K562 (cell line): Measurements from ENCODE around the gene HMGN3. TPM values are rescaled to one million over a fixed set of nuclear protein-coding genes. Genes with fewer than 3 reads are reported as not detected.

ENCODE experiments used
- BACH1 ChIP-seq: fragments of 200-800 bp; sonication (Bioruptor generic); IDR thresholded peaks from 2 replicates; pipeline ENCODE4 v1.6.1; 2016; ENCODE audit warnings: missing genetic modification characterization, missing compliant biosample characterization
- CREB1 ChIP-seq, 2 experiments: sonication (generic) in 1 of 2; formaldehyde crosslinking in 1 of 2; IDR thresholded peaks; 2 replicates each; pipeline versions ENCODE4 v1.6.1 to v1.8.0; 2012 to 2022; ENCODE audit warnings: inconsistent platforms in 1 of 2, mild to moderate bottlenecking in 1 of 2, missing genetic modification reagents in 1 of 2, moderate library complexity in 1 of 2
- HDAC1 ChIP-seq, 2 experiments: fragments of 450-650 bp; IDR thresholded peaks; 2 replicates each; pipeline ENCODE4 v1.6.1; 2016 to 2017; ENCODE audit warnings: inconsistent platforms in 1 of 2, mild to moderate bottlenecking in 1 of 2, moderate library complexity in 1 of 2
- ILK ChIP-seq: fragments of 450-650 bp; IDR thresholded peaks from 2 replicates; pipeline ENCODE4 v1.6.1; 2016; ENCODE audit warnings: missing genetic modification characterization, low read depth, mild to moderate bottlenecking, missing compliant biosample characterization, moderate library complexity, borderline replicate concordance
- MCM7 ChIP-seq, 2 experiments: fragments of 450-650 bp; IDR thresholded peaks; 2 replicates each; pipeline ENCODE4 v1.6.1; 2016 to 2018
- NFE2L1 ChIP-seq: fragments of 450-650 bp; IDR thresholded peaks from 2 replicates; pipeline ENCODE4 v1.6.1; 2016; ENCODE audit warnings: missing genetic modification characterization, low read depth, mild to moderate bottlenecking, missing compliant biosample characterization, moderate library complexity, borderline replicate concordance
- NFXL1 ChIP-seq: fragments of 450-650 bp; formaldehyde crosslinking; IDR thresholded peaks from 2 replicates; pipeline ENCODE4 v1.4.0; 2021; ENCODE audit warnings: mild to moderate bottlenecking
- PTTG1 ChIP-seq: fragments of 450-650 bp; IDR thresholded peaks from 2 replicates; pipeline ENCODE4 v1.6.1; 2016; ENCODE audit warnings: low read depth, mild to moderate bottlenecking, missing genetic modification characterization, missing compliant biosample characterization
- RFX5 ChIP-seq: IDR thresholded peaks from 2 replicates; pipeline ENCODE4 v1.6.1; 2011; ENCODE audit warnings: low read depth, mild to moderate bottlenecking, improper control_type of control experiment, low read length
- SREBF2 ChIP-seq: sonication (generic); formaldehyde crosslinking; IDR thresholded peaks from 2 replicates; pipeline ENCODE4 v1.4.0; 2020; ENCODE audit warnings: mild to moderate bottlenecking, missing genetic modification reagents
- ZBTB8A ChIP-seq: fragments of 450-650 bp; IDR thresholded peaks from 2 replicates; pipeline ENCODE4 v1.6.1; 2018; ENCODE audit warnings: mild to moderate bottlenecking, moderate library complexity; ENCODE audit not compliant: partially characterized antibody
- ZNF584 ChIP-seq: fragments of 200-800 bp; sonication (Bioruptor generic); IDR thresholded peaks from 2 replicates; pipeline ENCODE4 v1.6.1; 2016; ENCODE audit warnings: low read depth, mild to moderate bottlenecking, missing genetic modification characterization, missing compliant biosample characterization
- polyA plus RNA-seq, 8 experiments: library from polyadenylated mRNA; depleted of rRNA in 4 of 8; stranded (reverse) in 5 of 8; unstranded in 3 of 8; fragments of >200 nt; fragmentation: Nextera tagmentation in 2 of 8; fragmentation: Illumina TruSeq in 1 of 8; extraction: Ambion mirVana in 2 of 8; extraction: Trizol in 1 of 8; gene quantifications; 2 replicates each; pipeline versions ENCODE4 v1.2.1 to v1.2.3, GENCODE V29; 2011 to 2014; ENCODE audit warnings: inconsistent platforms in 1 of 8, missing spikeins in 1 of 8
- total RNA-seq, 7 experiments: library from RNA; depleted of rRNA in 6 of 7; stranded (reverse); fragments of >200 nt in 6 of 7; fragmentation: Illumina TruSeq in 2 of 7; extraction: Trizol in 2 of 7; gene quantifications; 2 replicates each; pipeline versions ENCODE4 v1.2.1 to v1.2.3, GENCODE V29; 2011 to 2021; ENCODE audit warnings: low replicate concordance in 1 of 7
- TF ChIP-seq, protein P1 (sequence below): fragments of 450-650 bp; IDR thresholded peaks from 2 replicates; pipeline ENCODE4 v1.6.1; 2018; ENCODE audit not compliant: partially characterized antibody
- TF ChIP-seq, protein P2 (sequence below): sonication (generic); formaldehyde crosslinking; IDR thresholded peaks from 2 replicates; pipeline ENCODE4 v1.8.1; 2023; ENCODE audit warnings: missing genetic modification reagents, mild to moderate bottlenecking, borderline replicate concordance

Gene HMGN3
- total and polyA plus RNA-seq, 9 of the 15 experiments (the other 6 are each of a cell fraction or from before 2014, with no cell fraction given), result 42.1 to 154 (median 88.1) TPM

DNA sequence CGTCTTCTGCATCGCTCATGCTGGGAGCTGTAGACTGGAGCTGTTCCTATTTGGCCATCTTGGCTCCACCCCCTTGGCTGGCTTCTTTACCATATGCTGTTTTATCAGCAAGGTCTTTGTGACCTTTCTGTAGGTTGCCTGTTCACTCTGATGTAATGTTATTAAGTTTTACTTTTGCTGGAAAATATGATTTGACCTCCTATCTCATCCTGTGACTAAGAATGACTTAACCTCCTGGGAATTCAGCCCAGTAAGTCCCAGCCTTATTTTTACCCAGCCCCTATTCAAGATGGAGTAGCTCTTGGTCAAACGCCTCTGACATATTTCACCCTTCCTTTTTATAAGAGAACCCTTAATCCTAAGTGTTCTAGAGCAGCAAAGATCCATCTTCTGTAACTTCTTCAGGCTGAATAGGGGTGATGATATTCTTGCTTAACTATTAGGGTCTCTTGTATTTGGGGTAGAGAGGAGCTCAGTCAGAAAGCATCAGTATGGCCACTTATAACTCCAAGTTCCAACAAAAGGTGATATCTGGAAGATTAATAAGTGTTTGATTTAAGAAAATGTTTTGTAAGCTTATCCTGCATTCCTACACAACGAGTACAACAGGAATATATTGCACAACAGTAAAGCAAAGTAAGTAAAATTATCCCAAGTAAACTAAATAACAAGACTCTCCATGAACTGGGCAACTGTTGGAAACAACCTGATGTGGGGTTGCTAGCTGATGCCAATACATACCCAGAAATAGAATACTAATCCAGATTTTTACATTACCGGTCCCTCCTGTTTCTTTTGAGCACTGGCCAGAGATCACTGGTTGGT lies 23.1 kb upstream of the HMGN3 start (continued):
- TF ChIP-seq, protein P1, sequence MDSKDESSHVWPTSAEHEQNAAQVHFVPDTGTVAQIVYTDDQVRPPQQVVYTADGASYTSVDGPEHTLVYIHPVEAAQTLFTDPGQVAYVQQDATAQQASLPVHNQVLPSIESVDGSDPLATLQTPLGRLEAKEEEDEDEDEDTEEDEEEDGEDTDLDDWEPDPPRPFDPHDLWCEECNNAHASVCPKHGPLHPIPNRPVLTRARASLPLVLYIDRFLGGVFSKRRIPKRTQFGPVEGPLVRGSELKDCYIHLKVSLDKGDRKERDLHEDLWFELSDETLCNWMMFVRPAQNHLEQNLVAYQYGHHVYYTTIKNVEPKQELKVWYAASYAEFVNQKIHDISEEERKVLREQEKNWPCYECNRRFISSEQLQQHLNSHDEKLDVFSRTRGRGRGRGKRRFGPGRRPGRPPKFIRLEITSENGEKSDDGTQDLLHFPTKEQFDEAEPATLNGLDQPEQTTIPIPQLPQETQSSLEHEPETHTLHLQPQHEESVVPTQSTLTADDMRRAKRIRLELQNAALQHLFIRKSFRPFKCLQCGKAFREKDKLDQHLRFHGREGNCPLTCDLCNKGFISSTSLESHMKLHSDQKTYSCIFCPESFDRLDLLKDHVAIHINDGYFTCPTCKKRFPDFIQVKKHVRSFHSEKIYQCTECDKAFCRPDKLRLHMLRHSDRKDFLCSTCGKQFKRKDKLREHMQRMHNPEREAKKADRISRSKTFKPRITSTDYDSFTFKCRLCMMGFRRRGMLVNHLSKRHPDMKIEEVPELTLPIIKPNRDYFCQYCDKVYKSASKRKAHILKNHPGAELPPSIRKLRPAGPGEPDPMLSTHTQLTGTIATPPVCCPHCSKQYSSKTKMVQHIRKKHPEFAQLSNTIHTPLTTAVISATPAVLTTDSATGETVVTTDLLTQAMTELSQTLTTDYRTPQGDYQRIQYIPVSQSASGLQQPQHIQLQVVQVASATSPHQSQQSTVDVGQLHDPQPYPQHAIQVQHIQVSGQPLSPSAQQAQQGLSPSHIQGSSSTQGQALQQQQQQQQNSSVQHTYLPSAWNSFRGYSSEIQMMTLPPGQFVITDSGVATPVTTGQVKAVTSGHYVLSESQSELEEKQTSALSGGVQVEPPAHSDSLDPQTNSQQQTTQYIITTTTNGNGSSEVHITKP, result no peak
- TF ChIP-seq NFXL1, result no peak
- no peak for TF ChIP-seq MCM7 (IDR thresholded peaks at IDR 0.05)
- TF ChIP-seq, protein P2, sequence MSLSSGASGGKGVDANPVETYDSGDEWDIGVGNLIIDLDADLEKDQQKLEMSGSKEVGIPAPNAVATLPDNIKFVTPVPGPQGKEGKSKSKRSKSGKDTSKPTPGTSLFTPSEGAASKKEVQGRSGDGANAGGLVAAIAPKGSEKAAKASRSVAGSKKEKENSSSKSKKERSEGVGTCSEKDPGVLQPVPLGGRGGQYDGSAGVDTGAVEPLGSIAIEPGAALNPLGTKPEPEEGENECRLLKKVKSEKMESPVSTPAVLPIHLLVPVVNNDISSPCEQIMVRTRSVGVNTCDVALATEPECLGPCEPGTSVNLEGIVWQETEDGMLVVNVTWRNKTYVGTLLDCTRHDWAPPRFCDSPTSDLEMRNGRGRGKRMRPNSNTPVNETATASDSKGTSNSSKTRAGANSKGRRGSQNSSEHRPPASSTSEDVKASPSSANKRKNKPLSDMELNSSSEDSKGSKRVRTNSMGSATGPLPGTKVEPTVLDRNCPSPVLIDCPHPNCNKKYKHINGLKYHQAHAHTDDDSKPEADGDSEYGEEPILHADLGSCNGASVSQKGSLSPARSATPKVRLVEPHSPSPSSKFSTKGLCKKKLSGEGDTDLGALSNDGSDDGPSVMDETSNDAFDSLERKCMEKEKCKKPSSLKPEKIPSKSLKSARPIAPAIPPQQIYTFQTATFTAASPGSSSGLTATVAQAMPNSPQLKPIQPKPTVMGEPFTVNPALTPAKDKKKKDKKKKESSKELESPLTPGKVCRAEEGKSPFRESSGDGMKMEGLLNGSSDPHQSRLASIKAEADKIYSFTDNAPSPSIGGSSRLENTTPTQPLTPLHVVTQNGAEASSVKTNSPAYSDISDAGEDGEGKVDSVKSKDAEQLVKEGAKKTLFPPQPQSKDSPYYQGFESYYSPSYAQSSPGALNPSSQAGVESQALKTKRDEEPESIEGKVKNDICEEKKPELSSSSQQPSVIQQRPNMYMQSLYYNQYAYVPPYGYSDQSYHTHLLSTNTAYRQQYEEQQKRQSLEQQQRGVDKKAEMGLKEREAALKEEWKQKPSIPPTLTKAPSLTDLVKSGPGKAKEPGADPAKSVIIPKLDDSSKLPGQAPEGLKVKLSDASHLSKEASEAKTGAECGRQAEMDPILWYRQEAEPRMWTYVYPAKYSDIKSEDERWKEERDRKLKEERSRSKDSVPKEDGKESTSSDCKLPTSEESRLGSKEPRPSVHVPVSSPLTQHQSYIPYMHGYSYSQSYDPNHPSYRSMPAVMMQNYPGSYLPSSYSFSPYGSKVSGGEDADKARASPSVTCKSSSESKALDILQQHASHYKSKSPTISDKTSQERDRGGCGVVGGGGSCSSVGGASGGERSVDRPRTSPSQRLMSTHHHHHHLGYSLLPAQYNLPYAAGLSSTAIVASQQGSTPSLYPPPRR (CRISPR knock-in tag), result no peak
- TF ChIP-seq ILK (tag), result peak; percentile 76; the same call in 1 of the 2 replicates
- TF ChIP-seq NFE2L1 (tag), result no peak
- peak; percentile 68 for TF ChIP-seq BACH1 (tag)
- 0 out of 2 replicates have a peak, but pooled peaks have one; percentile 56 for TF ChIP-seq ZNF584 (CRISPR knock-in tag)
- no peak for TF ChIP-seq CREB1 (IDR thresholded peaks at IDR 0.05)
- TF ChIP-seq CREB1 (CRISPR knock-in tag; IDR thresholded peaks at IDR 0.05), result no peak
- TF ChIP-seq RFX5, result no peak
- no peak for TF ChIP-seq SREBF2 (CRISPR knock-in tag)
- TF ChIP-seq PTTG1, result 0 out of 2 replicates have a peak, but pooled peaks have one; percentile 56
- TF ChIP-seq HDAC1 (IDR thresholded peaks at IDR 0.05), result no peak
- TF ChIP-seq ZBTB8A, result no peak
